Measurements from ENCODE around the gene CD84. TPM values are rescaled to one million over a fixed set of nuclear protein-coding genes. Genes with fewer than 3 reads are reported as not detected.
"Not testable (repeated sequence)": the region's sequence is repeated elsewhere in the genome, so short reads cannot be mapped to it uniquely, and the experiment has no call there.

CD84 gene
- total RNA-seq, 2 experiments from 2014 or later: 58.5 to 66.8 TPM

- peaks cover 31% of the 10 kb centered on the region for H3K4me1 Mint-ChIP-seq
Measured at GRCh38 chr1:160607011-160607671, 27.8 kb upstream of the CD84 start.

GRCh38 chr1:160606611-160607010 lies 27.3 kb upstream of the CD84 start:
- H3K27me3 Mint-ChIP-seq: no peaks in the 10 kb centered on the region
- H3K4me3 Mint-ChIP-seq: peak overlapping the region; percentile 32
- ATAC-seq (ENCODE audit: low read depth) (peak; percentile 15), DNase-seq (no peak)
- peaks cover 36% of the 10 kb centered on the region for H3K36me3 Mint-ChIP-seq
- POLR2A ChIA-PET: interaction anchor here (1.0 to 1.8 kb wide), 5 partner anchors 31 to 178 kb away, joined by 4 to 6 read pairs (median 4); no protein-coding TSS in a partner anchor
- H3K4me1 Mint-ChIP-seq: peaks cover 31% of the 10 kb centered on the region
- H3K9me3 Mint-ChIP-seq: peaks cover 16% of the 10 kb centered on the region
- H3K27ac Mint-ChIP-seq: peak overlapping the region; percentile 84

More at GRCh38 chr1:160607011-160607671, 27.8 kb upstream of the CD84 start:
- H3K4me3 Mint-ChIP-seq: peak overlapping the region; percentile 32
- peak overlapping the region; percentile 84 for H3K27ac Mint-ChIP-seq
- POLR2A ChIA-PET: interaction anchor here (1.0 to 1.8 kb wide), 5 partner anchors 32 to 179 kb away, joined by 4 to 6 read pairs (median 4); no protein-coding TSS in a partner anchor
- H3K9me3 Mint-ChIP-seq: peaks cover 16% of the 10 kb centered on the region
- ATAC-seq (ENCODE audit: low read depth) (peak; percentile 97), DNase-seq (no peak)
- H3K36me3 Mint-ChIP-seq: peaks cover 33% of the 10 kb centered on the region
- no peaks in the 10 kb centered on the region for H3K27me3 Mint-ChIP-seq

- Mint-ChIP-seq H3K27me3 (no peaks in the 10 kb centered on the region), H3K9me3 (peaks cover 20% of the 10 kb centered on the region), H3K4me1 (peaks cover 28% of the 10 kb centered on the region), H3K27ac (peak overlapping the region; percentile 84), H3K36me3 (peaks cover 38% of the 10 kb centered on the region), H3K4me3 (no peak overlapping the region)
- POLR2A ChIA-PET: interaction anchor here (1.0 to 1.8 kb wide), 3 partner anchors 37 to 177 kb away, joined by 3 to 6 read pairs (median 4); no protein-coding TSS in a partner anchor
- ATAC-seq (ENCODE audit: low read depth) (no peak), DNase-seq (no peak)
Measured at GRCh38 chr1:160605792-160606479, 26.6 kb upstream of the CD84 start.

GRCh38 chr1:160605205-160605604 lies 25.9 kb upstream of the CD84 start:
- POLR2A ChIA-PET: interaction anchor here (1.0 kb wide), 1 partner anchor 37 kb away, joined by 3 read pairs; no protein-coding TSS in a partner anchor
- Mint-ChIP-seq H3K36me3 (peaks cover 33% of the 10 kb centered on the region), H3K4me1 (peaks cover 23% of the 10 kb centered on the region), H3K4me3 (no peak overlapping the region), H3K9me3 (peaks cover 24% of the 10 kb centered on the region), H3K27me3 (no peaks in the 10 kb centered on the region), H3K27ac (peak overlapping the region; percentile 13)
- no peak for DNase-seq
- ATAC-seq (ENCODE audit: low read depth): no peak

GRCh38 chr1:160597705-160598104 lies 18.4 kb upstream of the CD84 start:
- H3K4me1 Mint-ChIP-seq: peaks cover 2% of the 10 kb centered on the region

GRCh38 chr1:160597051-160597450 lies 17.8 kb upstream of the CD84 start:
- H3K27me3 Mint-ChIP-seq: no peaks in the 10 kb centered on the region
- DNase-seq: no peak
- H3K9me3 Mint-ChIP-seq: peaks cover 32% of the 10 kb centered on the region
- H3K27ac Mint-ChIP-seq: no peak overlapping the region
- H3K36me3 Mint-ChIP-seq: peaks cover 36% of the 10 kb centered on the region
- H3K4me1 Mint-ChIP-seq: peaks cover 4% of the 10 kb centered on the region
- POLR2A ChIA-PET: no interaction called here
- H3K4me3 Mint-ChIP-seq: no peak overlapping the region
- ATAC-seq (ENCODE audit: low read depth): no peak

More at GRCh38 chr1:160597705-160598104, 18.4 kb upstream of the CD84 start:
- no peak for DNase-seq
- H3K27ac Mint-ChIP-seq: no peak overlapping the region
- peaks cover 29% of the 10 kb centered on the region for H3K9me3 Mint-ChIP-seq
- H3K36me3 Mint-ChIP-seq: peaks cover 35% of the 10 kb centered on the region
- ATAC-seq (ENCODE audit: low read depth): no peak
- POLR2A ChIA-PET: interaction anchor here (1.4 kb wide), 1 partner anchor 19 kb away, joined by 4 read pairs; the partner anchor contains the start of gene CD84
- H3K4me3 Mint-ChIP-seq: no peak overlapping the region
- no peaks in the 10 kb centered on the region for H3K27me3 Mint-ChIP-seq

GRCh38 chr1:160590488-160590887 lies 11.2 kb upstream of the CD84 start:
- POLR2A ChIA-PET: no interaction called here
- DNase-seq (no peak), ATAC-seq (ENCODE audit: low read depth) (no peak)
- Mint-ChIP-seq H3K9me3 (peaks cover 23% of the 10 kb centered on the region), H3K27me3 (no peaks in the 10 kb centered on the region), H3K27ac (no peak overlapping the region), H3K4me3 (no peak overlapping the region), H3K4me1 (peaks cover 7% of the 10 kb centered on the region), H3K36me3 (peaks cover 26% of the 10 kb centered on the region)

- Mint-ChIP-seq H3K27ac (no peak overlapping the region), H3K36me3 (peaks cover 21% of the 10 kb centered on the region), H3K4me1 (peaks cover 12% of the 10 kb centered on the region), H3K9me3 (peaks cover 16% of the 10 kb centered on the region), H3K27me3 (no peaks in the 10 kb centered on the region), H3K4me3 (no peak overlapping the region)
- POLR2A ChIA-PET: no interaction called here
- no peak for ATAC-seq (ENCODE audit: low read depth)
- DNase-seq: no peak
Measured at GRCh38 chr1:160588468-160588867, 9.2 kb upstream of the CD84 start.

- Mint-ChIP-seq H3K4me3 (no peak overlapping the region), H3K4me1 (peaks cover 16% of the 10 kb centered on the region)
Measured at GRCh38 chr1:160584784-160585183, 5.5 kb upstream of the CD84 start.

GRCh38 chr1:160582976-160583375 lies 3.7 kb upstream of the CD84 start:
- not testable (repeated sequence) for DNase-seq; ATAC-seq (ENCODE audit: low read depth); H3K4me3 Mint-ChIP-seq; H3K27ac Mint-ChIP-seq; H3K9me3 Mint-ChIP-seq; H3K27me3 Mint-ChIP-seq
- POLR2A ChIA-PET: interaction anchor here (1.2 kb wide), 1 partner anchor 29 kb away, joined by 3 read pairs; no protein-coding TSS in a partner anchor
- Mint-ChIP-seq H3K4me1 (peaks cover 28% of the 10 kb centered on the region), H3K36me3 (peaks cover 17% of the 10 kb centered on the region)

More at GRCh38 chr1:160584784-160585183, 5.5 kb upstream of the CD84 start:
- DNase-seq (no peak), ATAC-seq (ENCODE audit: low read depth) (no peak)
- H3K27ac Mint-ChIP-seq: no peak overlapping the region
- peaks cover 17% of the 10 kb centered on the region for H3K36me3 Mint-ChIP-seq
- H3K27me3 Mint-ChIP-seq: no peaks in the 10 kb centered on the region
- POLR2A ChIA-PET: no interaction called here
- peaks cover 8% of the 10 kb centered on the region for H3K9me3 Mint-ChIP-seq

- no peaks in the 10 kb centered on the region for H3K27me3 Mint-ChIP-seq
- POLR2A ChIA-PET: no interaction called here
- ATAC-seq (ENCODE audit: low read depth): no peak
- peaks cover 17% of the 10 kb centered on the region for H3K36me3 Mint-ChIP-seq
- peaks cover 34% of the 10 kb centered on the region for H3K4me1 Mint-ChIP-seq
- peaks cover 8% of the 10 kb centered on the region for H3K9me3 Mint-ChIP-seq
- H3K27ac Mint-ChIP-seq: no peak overlapping the region
- H3K4me3 Mint-ChIP-seq: no peak overlapping the region
- DNase-seq: no peak
Measured at GRCh38 chr1:160581961-160582360, 2.7 kb upstream of the CD84 start.

GRCh38 chr1:160580221-160580812 lies 1.0 kb upstream of the CD84 start:
- H3K4me1 Mint-ChIP-seq: peaks cover 45% of the 10 kb centered on the region
- peaks cover 6% of the 10 kb centered on the region for H3K9me3 Mint-ChIP-seq
- peak overlapping the region; percentile 15 for H3K27ac Mint-ChIP-seq
- POLR2A ChIA-PET: no interaction called here
- no peaks in the 10 kb centered on the region for H3K27me3 Mint-ChIP-seq
- H3K36me3 Mint-ChIP-seq: peaks cover 17% of the 10 kb centered on the region
- ATAC-seq (ENCODE audit: low read depth): no peak
- DNase-seq: no peak
- no peak overlapping the region for H3K4me3 Mint-ChIP-seq

GRCh38 chr1:160578525-160579191 lies 638 bp downstream of the CD84 start:
- H3K36me3 Mint-ChIP-seq: peaks cover 12% of the 10 kb centered on the region
- ATAC-seq (ENCODE audit: low read depth): no peak
- no peak for DNase-seq
- H3K27ac Mint-ChIP-seq: peak overlapping the region; percentile 96
- H3K4me1 Mint-ChIP-seq: peaks cover 52% of the 10 kb centered on the region
- H3K27me3 Mint-ChIP-seq: no peaks in the 10 kb centered on the region
- POLR2A ChIA-PET: interaction anchor here (0.9 to 2.7 kb wide), 5 partner anchors 10 to 56 kb away, joined by 3 to 14 read pairs (median 4); no protein-coding TSS in a partner anchor
- peak overlapping the region; percentile 91 for H3K4me3 Mint-ChIP-seq
- peaks cover 4% of the 10 kb centered on the region for H3K9me3 Mint-ChIP-seq

Measured in activated naive CD8-positive, alpha-beta T cell treated with anti-CD3 and anti-CD28 coated beads, Interleukin-2, amount 10 ng/mL, durations not matched to agents 7 days and 5 days (primary cell).